GM18499 (cell line): ENCODE measurements around the gene ROBO1.
"Not testable (repeated sequence)": the region's sequence is repeated elsewhere in the genome, so short reads cannot be mapped to it uniquely, and the experiment has no call there.

Experiments
- ATAC-seq: cut with Tn5 transposase; IDR thresholded peaks from one replicate; pipeline ENCODE4 v1.9.1; 2021; ENCODE audit warnings: moderate number of reproducible peaks; ENCODE audit not compliant: insufficient read depth, unreplicated experiment

The ROBO1 gene

GRCh38 chr3:78901544-78901943 lies 866.3 kb downstream of the ROBO1 start:
- no peak for ATAC-seq

- no peak for ATAC-seq
Observed at GRCh38 chr3:78900880-78901279, 866.9 kb downstream of the ROBO1 start.

- no peak for ATAC-seq
Observed at GRCh38 chr3:78900426-78900825, 867.4 kb downstream of the ROBO1 start.

GRCh38 chr3:78895528-78895927 lies 872.3 kb downstream of the ROBO1 start:
- ATAC-seq = no peak

- no peak for ATAC-seq
Observed at GRCh38 chr3:78894787-78895186, 873.0 kb downstream of the ROBO1 start.

GRCh38 chr3:78893161-78893560 lies 874.6 kb downstream of the ROBO1 start:
- ATAC-seq = no peak

- no peak for ATAC-seq
Observed at GRCh38 chr3:78889348-78889747, 878.5 kb downstream of the ROBO1 start.

GRCh38 chr3:78888635-78889034 lies 879.2 kb downstream of the ROBO1 start:
- no peak for ATAC-seq

- no peak for ATAC-seq
Observed at GRCh38 chr3:78887547-78888011, 880.2 kb downstream of the ROBO1 start.

GRCh38 chr3:78887029-78887428 lies 880.8 kb downstream of the ROBO1 start:
- ATAC-seq = no peak

GRCh38 chr3:78884567-78884966 lies 883.2 kb downstream of the ROBO1 start:
- ATAC-seq = not testable (repeated sequence)

- no peak for ATAC-seq
Observed at GRCh38 chr3:78882251-78882650, 885.5 kb downstream of the ROBO1 start.

GRCh38 chr3:78881501-78881900 lies 886.3 kb downstream of the ROBO1 start:
- no peak for ATAC-seq

- no peak for ATAC-seq
Observed at GRCh38 chr3:78880603-78881461, 887.0 kb downstream of the ROBO1 start.

- ATAC-seq = no peak
Observed at GRCh38 chr3:78879295-78879860, 888.4 kb downstream of the ROBO1 start.

GRCh38 chr3:78878789-78879188 lies 889.0 kb downstream of the ROBO1 start:
- ATAC-seq = no peak

GRCh38 chr3:78878011-78878410 lies 889.8 kb downstream of the ROBO1 start:
- ATAC-seq = no peak

- ATAC-seq = no peak
Observed at GRCh38 chr3:78875851-78876250, 891.9 kb downstream of the ROBO1 start.

- ATAC-seq = no peak
Observed at GRCh38 chr3:78875436-78875835, 892.4 kb downstream of the ROBO1 start.

GRCh38 chr3:78873641-78874040 lies 894.2 kb downstream of the ROBO1 start:
- no peak for ATAC-seq

- ATAC-seq = no peak
Observed at GRCh38 chr3:78872195-78872594, 895.6 kb downstream of the ROBO1 start.

- no peak for ATAC-seq
Observed at GRCh38 chr3:78871048-78871447, 896.8 kb downstream of the ROBO1 start.
